Measurements from ENCODE around the gene P2RX3.
"Not testable (repeated sequence)": the region's sequence is repeated elsewhere in the genome, so short reads cannot be mapped to it uniquely, and the experiment has no call there.

P2RX3 gene

DNA sequence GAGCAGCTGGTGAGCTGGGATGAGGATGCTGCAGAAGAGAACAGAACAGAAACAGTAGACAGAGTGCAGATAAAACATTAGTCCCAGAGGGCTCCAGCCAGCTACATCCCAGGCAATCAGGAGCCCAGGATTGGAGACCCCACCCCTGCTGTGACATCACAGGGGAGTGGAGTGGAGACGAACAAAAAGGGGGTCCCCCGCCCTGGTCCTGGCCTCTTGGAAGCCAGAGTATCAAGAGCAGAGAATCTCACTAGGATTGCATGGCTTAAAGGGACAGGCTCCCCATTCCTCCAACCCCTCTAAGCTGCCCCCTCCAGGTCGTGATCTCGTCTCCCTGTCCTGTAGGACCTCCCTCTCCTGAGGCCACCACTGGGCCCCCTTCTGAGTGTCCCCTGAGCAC, at the start of gene P2RX3:
Gene P2RX3, plus strand, starts transcription at position 211 of the 400 bp plus-strand sequence. CDS start 199 bp downstream, outside the sequence.
- FAIRE-seq, result no peak

DNA sequence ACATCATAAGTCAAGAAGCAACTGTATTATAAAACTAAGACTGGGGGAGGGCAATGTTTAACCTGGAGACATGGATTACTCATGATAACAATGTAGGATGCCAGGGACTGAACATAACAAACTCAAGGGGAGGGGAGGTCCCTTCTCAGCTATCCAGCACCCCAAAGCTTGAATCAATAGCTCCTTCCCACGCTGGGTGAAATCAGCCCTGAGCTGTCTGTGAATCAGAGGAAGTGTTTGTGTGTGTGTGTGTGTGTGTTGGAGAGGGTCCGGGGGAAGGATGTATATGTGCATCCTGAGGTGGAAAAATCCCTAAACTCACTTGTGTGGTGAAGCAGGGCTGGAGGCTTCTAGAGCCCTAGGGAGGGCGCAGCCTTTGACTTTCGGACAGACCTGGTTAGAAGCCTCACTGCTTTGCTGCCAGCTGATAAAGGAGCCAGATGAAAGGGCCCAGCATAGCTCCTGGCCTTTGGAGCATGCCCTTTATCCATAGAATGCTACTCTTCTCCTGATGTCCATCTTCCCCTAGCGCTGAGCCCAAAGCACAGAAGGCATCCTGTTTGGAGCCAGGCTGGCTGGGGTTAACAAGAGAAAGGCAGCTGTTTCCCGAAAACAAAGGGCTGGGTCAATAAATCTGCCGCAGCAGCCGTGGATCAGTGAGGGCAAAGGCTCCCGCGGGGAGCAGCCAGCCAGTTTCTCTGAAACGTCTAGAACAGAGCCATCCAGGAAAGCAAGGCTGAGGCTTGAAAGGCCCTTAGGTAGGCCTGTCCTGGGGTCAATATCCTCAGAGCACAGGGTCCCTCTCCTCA, 49.2 kb upstream of the P2RX3 start:
- FAIRE-seq, result no peak

DNA sequence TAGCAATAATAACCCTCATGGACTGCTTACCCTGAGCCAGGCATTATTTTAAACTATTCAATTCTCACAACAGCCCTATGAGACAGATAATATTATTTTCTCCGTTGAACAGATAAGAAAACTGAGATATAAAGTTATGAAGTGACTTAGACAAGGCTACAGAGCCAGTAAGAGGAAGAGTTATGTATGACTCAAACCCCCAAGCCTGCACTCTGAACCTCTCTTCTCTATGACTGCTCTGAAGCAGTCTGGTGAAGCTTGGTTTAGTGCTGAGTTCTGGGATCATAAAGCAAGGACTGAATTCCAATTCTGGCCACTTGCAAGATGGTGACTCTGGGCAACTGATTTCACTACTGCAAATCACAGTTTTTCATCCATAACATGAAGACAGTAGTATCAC, 47.9 kb upstream of the P2RX3 start:
- FAIRE-seq, result no peak

DNA sequence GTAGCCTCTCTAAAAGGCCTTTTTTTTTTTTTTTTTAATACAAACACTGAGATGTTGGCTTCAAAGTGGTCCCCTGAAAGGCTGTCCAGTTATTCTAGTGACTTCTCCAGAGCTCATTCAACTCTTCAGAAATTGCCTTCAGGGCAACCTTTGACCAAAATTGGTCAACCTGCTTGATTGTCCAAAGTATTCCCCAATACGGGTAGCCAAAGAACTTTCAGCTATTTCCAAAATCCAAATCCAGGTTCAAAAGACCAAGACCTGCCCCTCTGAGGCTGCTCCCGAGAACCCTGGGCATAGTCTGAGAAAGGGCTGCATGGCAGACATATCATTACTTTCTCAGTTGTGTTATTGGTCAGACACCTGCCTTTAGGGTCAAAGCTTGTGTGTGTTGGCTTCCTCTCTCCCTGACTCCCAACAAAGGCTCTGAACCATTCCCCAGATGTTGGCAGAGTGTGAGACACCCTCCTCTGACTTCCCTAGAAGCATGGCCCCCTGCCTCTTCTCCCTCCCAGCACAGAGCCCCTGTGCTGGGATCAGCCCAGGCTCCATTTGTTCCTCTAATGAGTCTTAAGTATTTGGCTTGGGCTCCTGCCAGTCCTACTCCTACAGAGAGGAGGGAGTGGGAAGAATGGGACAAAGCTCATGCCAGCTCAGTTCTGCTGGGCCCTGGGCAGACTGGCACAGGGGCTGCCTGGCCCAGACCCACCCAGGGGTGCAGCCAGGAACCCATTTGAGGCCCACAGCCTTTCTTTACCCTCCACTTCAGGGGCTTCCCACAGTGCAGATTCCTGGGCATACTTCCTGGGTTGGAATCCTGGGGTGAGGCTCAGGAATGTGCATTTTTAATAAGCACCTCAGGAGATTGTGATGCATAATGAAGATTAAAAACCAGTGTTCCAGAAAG, 43.7 kb upstream of the P2RX3 start:
- no peak for FAIRE-seq

DNA sequence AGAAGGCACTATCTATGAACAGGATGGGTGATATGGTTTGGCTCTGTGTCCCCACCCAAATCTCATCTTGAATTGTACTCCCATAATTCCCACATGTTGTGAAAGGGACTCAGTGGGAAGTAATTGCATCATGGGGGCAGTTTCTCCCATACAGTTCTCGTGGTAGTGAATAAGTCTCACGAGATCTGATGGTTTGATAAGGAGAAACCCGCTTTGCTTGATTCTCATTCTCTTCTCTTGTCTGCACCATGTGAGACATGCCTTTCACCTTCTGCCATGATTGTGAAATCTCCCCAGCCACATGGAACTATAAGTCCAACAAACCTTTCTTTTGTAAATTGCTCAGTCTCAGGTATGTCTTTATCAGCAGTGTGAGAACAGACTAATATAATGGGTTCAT, 41.9 kb upstream of the P2RX3 start:
- not testable (repeated sequence) for FAIRE-seq

DNA sequence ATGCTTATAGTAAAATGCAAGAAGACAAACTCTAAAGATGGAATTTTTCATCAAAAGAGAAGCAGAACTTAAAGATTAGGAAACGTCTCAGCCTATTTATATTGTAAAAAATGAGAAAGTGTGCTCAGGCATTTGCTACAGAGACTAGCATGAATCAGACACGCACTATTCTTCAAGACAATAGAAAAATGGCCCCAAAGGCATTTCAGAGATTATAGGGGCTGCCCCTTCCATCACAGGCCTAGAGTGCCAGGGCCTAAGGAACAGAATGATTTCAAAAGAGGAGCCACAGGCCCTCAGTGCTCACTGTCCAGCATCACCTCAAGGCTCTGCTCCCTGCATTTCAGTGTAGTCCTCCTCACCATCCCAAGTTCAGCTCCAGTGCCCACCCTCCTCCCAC, 40.9 kb upstream of the P2RX3 start:
- FAIRE-seq, result no peak

DNA sequence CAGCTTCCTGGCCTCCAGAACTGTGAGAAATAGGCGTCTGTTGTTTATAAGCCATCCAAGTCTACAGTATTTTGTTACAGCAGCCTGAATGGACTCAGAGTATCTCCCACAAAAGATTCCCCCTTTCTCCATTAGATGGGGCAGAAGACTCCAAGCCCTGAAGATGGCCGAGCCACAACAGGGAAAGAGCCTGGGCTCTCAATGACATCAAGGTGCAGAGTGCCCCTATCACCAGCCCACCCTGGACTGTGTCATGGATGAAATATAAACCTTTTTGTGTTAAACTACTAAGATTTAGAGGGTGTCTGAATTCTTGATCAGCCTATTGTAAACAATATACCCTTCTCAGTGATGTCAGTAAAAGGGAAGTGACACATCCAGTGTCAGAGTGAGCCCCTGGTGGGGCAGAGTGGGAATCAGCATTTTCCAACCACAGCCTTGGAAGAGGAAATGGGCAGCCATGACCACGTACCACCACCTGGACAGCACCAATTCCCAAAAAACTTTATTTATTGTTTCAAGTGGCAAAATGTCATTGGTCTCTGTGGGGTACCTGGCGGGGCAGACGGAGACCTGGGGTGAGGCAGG, 38.9 kb upstream of the P2RX3 start:
- no peak for FAIRE-seq

DNA sequence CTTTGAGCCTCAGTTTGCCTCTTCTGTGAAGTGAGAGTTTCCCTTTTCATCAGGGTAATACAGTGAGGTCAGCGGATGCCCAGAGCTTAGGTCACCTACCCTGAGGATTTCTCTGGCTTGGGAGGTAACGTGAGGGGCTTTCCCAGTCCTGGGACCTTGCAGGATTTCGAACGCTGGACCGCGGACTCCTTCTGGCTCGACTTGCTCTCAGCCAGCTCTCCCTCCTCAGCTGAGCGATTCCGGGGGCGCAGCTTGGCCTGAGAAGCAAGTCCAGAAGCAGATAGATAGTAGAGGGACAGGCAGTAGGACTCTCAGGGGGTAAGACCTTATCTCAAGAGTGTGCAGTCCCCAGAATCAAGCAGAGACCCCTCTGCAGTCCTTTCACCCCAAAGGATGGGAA, 37.4 kb upstream of the P2RX3 start:
- no peak for FAIRE-seq

DNA sequence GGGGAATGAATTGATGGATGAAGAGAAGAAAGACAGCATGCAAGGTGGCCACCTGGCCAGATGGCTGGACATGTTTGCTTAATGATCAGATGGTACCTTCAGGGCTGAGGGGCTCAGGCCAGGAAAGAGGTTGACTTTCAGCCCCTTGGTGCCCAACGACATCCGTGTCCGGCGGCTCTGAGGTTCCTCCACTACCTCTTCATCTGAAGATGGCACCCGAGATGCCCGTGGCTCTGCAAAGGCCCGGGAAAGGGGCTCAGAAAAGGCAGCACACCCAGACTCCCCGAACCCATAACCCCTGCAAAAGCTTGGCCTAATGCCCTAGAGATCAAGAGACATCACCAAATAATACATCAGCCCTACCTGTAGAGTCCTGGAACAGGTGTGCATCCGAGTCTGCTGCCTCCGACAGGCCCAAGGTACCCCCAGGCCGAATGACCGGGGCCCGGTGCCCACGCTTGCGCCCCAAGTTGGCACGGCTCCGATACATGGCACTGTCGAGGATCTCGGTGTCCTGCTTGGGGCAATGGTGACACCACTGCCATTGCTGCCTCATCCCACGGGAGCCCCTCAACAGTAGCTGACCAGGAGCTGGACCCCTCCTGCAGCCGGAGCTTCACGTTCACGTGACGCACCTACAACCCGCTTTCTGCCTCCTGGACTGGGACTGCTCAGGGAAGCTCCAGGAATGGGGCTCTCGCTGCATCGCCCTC, 36.3 kb upstream of the P2RX3 start:
- FAIRE-seq, result no peak

DNA sequence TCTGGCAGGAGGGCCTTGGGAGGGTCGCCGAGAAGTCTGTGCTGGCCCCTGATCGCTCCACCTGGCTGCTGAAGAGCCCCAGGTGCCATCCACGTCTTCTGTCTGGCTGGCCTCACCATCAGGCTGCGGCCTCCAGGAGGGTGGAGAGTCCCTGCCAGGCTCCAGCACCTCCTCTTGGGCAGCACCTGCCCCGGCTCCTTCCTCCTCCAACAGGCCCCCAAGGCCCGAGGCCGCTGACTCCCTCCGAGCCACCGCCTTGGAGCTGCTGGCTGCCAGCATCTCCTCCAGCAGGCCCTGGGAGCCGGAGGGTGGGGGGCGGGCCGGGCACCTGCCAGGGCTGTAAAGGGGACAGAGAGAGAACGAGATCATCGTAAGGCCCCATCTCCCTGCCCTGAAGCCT, 35.7 kb upstream of the P2RX3 start:
- no peak for FAIRE-seq

DNA sequence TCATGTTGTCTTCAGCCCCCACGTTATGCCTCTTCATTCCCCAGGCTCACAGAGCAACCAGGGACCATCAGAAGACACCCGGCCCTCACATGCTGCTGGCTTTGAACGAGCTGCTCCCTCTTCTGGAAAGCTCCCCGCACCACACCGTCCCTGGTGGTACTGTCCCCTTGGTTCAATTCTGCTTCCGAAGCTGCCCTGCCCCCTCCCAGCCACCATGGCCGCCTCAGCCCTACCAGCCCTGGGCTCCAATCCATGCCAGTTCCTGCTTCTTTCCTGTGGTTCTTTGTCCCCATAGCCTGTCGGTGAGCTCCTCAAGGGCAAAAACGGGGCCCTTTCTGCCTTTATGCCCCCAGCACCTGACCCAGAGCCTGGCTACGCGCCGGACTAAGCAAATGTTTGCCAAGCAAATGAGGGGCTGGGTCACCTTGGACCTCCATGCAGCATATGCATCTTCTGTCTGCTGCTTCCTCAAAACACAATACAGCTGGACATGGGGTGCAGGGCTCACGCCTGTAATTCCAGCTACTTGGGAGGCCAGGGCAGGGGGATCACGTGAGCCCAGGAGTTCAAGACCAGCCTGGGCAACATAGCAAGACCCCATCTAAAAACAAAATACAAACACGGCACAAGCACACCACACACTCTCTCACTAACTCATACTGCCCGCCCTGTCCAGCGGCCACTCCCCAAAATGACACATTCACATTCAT, 34.7 kb upstream of the P2RX3 start:
- FAIRE-seq, result no peak

DNA sequence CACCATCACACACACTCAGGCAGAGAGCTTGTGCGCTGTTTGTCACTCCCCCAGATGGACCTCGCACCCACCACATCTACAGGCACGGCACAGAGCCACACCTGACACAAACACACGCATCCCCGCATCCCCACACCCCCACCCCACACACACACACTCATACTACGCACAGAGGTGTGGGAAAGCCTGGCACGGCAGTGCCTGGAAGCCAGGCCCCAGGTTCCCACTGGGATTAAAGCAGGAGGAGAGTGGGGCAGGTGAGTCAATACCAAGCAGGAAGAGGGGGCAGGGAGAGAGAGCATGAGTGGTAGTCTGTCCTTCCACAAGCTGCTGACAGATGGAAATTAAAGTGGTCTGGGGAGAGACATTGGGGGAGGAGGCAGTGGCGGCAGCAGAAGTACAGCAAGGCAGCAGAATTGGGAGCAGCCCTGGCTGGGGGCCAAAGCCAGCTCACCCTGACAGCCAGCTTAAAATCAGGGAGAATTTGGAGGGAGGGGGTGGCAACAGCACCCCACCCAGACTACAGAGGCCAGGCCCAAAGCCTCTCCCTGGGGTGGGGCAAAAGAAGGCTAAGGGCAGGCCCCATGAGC, 34.1 kb upstream of the P2RX3 start:
- FAIRE-seq, result no peak

DNA sequence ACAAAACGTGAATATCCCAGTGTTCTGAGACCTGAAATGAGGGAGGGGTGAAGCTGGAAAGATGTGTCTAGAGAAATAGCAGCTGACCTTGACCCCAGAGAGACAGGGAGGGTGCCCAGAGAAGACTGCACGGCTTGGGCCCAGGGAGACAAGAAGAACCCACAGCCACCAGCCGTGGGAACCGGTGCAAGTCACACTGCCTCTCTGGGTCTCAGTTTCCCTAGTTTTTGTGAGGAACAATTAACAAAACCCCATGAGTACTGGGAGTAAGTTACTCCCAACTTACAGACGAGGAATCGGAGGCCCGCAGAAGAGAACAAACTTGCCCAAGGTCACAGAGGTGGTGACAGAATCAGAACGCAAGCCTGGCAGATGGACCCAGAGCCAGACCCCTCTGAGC, 32.6 kb upstream of the P2RX3 start:
- no peak for FAIRE-seq

DNA sequence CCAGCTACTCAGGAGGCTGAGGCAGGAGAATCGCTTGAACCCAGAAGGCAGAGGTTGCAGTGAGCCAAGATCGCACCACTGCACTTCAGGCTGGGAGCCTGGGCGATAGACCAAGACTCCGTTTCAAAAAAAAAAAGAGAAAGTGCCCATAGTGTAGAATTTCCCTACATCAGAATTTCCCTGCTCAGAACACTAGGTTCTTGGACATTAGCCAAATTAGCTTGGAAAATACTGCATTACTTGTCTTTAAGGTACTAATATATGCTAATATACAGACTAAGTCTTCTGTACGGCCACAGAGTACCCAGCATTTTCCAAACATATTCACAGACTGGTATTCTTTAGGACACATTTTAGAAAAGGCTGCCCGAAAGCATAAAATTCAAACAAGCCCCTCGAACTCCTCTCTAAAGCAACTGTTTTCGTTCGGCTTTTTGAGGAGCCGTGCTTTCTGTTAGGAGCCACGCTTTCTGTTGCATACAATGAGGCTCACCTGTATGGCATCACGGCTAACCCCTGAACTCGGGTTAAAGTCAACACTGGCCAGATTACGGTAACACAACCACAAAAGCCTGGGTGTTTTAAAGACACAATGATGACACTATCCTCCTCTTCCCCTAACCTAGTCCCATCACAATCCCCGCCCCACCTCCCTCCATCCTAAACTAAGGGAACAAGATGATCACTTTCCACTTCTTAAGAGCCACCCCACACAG, 31.8 kb upstream of the P2RX3 start:
- no peak for FAIRE-seq

DNA sequence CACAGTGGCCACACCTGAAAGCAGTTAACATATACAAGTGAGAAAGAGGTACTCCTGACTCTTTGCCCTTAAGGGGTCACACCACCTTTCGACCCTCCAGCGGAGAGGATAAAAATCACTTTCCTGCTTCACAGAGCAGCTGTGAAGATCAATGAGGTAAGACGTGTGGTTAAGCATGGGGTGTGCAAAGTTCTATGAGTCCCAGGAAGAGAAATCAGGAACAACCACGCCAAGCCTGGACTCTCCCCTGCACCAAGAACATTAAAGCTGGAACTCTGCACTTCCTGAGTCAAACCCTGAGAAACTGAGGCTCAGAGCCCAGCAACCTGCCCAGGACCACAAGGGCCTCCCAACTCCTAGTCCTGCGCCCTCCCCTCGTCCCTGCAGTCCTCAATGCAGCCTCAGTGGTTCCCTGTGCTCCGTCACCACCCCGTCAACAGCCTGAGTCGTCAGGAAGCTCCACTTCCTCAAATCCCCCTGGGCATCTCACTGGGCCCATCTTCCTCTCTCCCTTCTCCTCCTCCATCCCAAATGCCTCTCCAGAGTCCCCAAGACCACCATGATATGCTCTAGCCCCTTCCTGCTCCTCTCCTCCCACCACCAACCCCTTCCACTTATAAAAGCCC, 31.1 kb upstream of the P2RX3 start:
- no peak for FAIRE-seq

DNA sequence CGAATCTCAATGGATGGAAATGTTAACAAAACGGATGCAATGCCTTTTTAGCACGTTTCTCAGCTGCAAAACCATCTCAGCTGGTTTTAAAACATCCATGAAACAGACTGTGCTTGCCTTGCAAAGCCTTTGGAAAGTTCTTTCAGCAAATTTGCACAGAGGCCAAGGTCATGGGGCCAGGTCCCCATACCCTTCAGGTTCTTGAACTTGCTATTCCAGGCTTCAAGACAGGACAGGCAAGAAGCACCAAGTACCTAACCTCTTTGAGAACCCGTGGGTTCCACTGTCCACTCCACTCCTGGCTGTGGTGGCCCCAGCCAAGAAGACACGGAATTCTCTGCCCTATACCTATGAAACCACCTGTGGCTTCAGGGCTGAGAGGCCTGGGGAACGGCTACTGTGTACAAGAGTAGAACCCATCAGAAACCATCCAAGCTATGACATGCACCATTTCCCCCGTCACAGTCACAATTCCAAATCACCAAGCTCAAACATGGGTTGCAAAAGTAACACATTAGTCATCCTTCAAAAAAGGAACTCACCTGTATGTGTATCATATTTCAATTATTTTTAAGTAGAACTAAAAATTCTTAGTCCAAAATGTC, 30.4 kb upstream of the P2RX3 start:
- FAIRE-seq, result no peak

DNA sequence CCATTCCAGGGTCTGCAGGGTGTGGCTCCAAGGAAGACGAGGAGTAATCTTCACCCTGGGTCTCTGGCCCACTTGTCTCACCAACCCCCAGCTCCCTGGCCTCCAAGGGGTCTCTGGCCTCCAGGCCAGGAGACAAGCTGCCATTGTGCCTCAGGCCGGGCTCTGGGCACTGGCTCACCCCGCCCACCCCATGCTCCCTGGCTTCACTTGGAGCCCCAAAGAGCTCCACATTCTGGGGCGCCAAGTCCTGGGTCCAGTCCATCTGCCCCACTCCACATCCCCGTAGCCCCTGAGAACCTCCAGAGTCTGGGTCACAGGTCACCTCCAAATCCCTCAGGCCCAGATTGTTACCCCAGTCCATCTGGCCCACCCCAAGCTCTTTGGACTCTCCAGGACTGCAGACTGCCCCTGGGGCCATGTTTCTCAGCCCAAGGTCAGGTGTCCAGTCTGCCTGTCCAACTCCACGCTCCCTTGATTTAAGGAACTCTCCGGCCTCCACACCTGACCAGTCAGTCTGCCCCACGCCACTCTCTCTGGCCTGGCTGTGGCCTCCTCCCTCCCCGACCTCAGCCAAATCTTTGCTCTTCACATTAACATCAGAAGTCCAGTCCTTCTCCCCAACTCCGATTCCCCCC, 29.6 kb upstream of the P2RX3 start:
- no peak for FAIRE-seq

DNA sequence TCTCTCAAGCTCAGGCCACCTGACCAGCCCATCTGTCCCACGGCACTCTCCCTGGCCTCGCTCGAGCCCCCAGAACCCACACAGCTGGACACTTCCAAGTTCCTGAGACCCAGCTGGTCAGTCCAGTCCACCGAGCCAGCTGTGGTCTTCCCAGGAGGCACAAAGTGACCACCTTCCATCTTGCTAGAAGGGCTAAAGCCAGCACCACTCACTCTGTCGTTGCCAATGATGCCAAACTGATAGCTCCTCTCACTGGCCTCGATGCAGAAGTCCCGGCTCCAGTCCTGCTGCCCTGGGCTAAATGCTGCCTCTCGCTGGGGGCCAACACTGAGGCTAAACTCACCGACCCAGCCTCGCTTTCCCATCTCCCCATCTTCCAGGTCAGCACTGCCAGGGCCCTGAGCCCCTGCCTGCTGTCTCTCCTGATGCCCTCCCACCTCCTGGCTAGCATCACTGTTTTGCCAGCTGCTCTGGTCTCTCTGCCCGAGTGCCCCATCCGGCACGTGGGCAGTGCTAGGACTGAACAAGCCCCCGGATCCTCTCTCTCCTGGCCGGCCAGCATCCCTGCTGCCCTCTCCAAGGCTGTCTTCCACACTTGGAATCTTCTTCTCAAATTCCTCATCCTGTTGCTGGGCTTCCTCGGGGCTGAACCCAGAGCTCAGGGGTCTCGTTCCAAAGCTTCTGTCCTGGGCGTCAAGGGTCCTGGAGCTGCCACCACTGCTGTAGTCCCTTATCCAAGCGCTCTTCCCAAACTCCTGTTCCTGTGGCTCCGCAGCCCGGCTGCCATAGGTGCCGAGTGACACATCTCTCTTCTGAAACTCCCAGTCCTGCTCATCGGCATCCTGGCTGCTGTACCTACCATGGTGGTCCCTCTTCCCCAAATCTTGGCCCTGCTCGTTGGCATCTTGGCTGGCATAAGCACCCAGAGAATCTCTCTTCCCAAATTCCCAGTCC, 28.8 kb upstream of the P2RX3 start:
- no peak for FAIRE-seq

DNA sequence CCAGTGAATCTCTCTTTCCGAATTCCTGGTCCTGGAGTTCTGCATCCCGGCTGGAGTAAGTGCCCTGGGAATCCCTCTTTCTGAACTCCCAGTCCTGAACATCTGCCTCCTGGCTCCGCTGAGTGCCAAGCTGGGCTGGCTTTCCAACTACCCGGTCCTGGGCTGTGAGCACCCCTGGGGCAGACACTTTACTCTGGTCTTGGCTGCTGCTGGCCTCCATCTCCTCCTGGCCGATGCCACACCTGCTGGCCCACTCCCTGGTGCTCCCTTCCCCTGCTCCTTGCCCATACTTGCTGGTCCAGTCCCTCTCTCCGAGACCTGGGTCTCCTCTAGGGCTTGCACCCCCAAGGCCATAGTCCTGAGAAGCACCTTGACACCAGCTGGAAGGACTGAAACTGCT, 28.1 kb upstream of the P2RX3 start:
- no peak for FAIRE-seq
